Measurements from ENCODE around the gene GABRA4.

GABRA4 gene

DNA sequence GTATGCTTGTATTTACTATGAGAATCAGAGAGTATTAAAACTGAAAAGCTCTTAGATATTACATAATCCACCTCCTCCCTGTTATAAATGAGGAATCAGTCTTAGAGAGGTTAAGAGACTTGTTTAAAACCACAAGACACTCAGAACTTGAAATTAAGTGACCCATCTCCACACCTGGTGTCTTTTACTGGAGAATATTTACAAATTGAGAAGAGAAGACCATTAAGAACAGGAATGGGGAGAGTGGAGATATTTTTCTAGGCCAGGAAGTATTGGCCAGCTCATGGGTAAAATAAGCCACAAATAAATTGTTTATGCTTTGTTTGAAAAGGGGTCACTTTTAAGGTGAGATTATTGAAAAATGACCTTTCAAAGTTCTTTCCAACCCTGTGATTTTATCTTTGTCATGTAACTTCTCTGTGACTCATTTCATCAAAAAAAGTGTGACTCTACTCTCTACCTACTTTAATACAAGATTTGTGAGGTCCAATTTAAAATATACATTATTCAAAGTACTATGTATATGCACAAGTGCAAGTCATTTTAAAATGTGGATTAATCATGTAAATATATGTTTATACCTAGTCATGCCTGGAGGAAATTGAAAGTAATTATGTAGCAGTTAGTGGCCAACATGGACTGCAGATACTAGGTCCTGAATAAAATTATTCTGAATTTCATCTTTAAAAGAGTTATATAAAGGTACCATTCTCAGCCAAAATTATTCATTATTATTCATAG lies 68.4 kb downstream of the GABRA4 start:
- DNase-seq: no peak

DNA sequence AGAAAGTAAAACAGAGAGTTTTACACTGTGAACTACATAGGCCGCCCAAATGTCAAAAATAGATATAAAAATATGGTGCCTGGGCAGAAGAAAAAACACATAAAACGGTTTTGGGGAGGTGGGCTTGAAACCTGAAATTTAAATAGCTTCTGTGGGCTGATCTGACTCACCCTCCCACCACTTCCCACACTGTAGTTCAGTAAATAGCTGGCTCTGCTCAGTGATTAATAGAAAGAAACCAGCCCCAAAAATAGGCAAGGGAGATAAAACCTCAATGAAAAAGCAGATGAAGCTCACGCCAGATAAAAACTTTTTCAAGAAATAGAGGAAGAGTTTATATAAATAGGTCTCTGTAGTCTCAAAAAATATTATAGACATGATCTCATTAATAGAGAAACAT lies 71.2 kb downstream of the GABRA4 start:
- no peak for DNase-seq

DNA sequence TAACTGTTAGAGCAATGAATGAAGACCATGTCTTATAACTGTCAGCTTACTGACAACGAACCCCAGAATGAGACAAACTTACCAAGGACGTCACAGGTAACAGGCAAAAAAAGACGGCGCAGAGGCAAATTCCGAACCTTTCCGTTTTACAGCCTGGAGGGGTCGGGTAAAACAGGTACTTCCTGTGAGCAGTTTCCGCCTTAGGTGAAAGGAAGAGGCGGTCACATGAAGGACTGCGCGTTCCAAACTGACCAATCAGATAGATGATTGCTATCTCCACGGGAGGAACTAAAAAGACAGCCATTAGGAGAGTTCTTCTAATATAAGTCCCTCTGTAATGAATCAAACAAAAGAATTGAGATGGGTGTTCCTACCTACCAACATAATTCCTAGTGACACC lies 84.3 kb downstream of the GABRA4 start, which contains the start of gene COX7B2:
COX7B2 (minus strand) TSS at position 168 of the 400 bp plus-strand sequence. CDS start 174,053 bp downstream, outside the sequence.
- no peak for DNase-seq

DNA sequence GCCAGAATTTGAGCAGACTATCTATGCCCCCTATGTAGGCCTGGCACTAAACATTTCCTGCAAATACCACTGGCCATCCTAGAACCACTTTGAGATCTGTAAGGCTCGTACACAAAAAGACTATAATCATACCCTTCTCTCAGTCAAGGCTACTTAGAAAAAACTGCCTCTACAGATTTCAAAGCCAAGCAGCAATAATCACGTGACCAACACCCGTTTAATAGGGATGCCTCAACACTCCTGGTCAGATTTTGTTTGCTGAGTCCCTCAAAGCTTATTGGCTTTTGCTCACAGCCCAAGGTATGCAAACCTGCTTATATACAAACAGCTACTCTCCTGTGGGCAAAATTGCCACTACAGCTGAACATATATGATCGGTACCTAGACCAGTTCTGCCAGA lies 85.2 kb downstream of the GABRA4 start:
- DNase-seq: no peak

DNA sequence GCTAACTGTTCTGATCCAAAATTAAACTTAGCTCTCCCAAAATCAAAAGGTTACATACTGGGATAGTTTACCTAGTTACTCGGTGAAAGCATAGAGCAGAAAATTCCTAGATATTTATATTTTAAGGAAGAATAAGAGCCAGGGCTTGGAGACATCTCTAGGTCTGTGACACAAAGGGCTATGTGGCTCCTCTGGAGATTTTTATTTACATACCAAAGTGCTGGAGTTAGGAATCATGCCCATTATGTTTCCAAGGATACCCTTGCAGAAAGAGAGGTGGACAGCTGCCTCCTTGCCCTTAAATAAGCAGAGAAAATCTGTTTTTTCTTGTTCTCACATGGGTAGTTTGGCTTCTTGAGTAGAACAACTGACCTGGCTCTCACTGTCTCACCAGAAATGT lies 93.3 kb downstream of the GABRA4 start:
- DNase-seq: no peak

DNA sequence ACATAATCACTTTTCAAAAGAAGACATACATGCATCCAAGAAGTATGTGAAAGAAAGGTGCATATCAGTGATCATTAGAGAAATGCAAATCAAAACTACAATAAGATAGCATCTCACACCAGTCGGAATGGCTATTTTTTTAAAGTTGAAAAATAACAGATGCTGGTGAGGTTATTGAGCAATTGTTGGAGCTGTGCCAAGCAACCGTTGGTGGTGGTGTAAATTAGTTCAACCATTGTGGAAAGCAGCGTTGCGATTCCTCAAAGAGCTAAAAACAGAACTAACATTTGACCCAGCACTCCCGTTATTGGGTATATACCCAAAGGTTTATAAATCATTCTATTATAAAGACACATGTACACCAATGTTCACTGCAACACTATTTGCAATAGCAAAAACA lies 98.6 kb downstream of the GABRA4 start:
- no peak for DNase-seq

DNA sequence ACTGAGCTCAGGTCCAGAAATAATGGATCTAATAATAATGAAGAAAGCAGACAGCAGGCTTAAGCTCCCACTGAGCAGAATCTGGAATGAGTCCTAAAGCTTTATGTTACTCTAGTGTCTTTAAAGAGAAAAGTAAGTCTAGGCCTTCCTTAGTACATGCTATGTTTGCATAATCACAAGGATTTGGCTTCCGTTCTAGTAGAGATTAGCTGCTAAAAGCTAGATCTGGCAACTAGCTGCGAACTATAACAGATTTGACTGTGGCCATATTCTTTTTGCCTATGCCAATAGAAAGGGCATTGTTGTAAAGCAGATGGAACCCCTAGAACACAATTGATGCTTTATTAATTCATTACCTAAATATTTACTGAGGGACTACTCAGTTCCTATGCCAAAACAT lies 103.3 kb downstream of the GABRA4 start:
- no peak for DNase-seq

DNA sequence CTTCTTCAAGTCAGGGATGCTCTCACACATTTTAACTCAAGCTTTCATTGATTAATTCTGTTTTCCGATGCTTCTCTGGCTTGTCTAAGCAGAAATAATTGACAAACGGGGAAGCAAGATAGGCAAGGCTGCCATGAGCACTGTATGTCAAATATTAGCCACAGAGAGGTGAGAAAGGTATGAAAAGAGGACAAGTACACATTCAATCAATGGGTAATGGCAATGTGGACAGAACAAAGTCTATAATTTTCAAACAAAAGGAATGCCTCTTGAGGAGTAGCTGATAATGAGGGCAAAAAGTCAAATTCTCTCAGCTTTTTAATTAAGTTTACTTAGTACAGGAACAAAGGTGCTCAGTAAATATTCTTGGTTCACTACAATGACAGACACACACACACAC lies 104.0 kb downstream of the GABRA4 start:
- DNase-seq: no peak

DNA sequence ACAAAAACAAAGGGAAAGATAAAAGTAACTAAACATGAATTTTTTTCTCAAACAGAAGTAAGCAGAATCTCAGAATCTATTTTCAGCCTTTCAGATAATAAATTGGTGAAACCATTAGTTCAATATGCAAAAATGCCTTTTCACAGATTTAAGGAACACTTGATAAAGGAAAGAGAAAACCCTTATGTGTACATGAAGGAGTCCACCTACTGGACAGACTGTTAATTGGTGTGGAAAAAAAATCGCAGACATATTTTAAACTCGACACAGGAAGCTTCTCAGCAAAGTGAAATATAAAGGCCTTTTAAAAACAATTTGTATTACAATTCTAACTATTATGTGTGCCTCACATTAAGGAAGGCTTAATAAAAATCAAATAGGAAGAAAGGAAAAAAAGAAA lies 106.7 kb downstream of the GABRA4 start:
- DNase-seq: no peak

DNA sequence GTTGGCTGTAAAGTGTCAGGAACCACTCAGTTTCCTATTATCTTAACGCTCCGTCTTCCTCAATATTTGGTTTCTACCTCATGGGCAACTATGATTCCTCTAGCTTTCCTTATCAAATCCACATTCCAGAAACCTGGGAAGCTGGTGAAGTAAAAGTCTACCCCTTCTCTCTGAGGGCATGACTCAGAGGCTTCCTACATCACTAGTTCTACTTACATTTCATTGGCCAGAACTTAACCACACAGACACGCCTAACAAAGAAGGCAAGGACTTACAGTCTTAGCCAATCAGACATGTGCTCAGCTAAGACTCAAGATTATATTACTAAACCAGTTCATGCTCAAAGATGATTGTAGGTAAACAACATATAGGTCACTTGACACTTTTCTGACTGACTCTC lies 114.7 kb downstream of the GABRA4 start:
- DNase-seq: no peak

DNA sequence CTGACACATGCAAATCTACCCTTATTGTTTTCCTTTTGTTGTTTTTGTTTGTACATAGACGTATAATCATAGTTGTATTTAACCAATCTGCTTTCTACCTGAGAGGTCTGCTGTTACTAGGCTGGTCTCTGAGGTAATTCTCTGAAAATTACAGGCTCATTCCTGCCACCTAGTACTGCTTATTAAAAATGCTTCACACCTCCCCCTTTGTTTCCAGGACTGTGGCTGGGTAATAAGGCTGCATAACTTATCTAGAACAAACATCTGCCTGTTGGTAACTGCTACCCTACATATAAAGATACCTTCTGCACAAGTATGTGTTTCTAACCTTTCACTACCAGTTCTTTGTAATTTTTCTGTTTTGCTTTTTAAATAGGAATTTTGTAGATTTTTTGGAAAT lies 118.6 kb downstream of the GABRA4 start:
- no peak for DNase-seq

DNA sequence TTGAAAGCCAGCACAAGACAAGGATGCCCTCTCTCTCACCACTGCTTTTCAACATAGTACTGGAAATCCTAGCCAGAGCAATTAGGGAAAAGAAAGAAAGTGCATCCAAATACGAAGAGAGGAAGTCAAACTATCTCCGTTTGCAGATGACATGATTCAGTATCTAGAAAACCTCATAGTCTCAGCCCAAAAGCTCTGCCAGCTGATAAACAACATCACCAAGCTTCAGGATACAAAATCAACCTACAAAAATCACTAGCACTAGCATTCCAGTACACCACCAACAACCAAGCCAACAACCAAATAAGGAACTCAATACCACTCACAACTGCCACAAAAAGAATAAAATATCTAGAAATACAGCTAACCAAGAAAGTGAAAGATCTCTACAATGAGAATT lies 123.0 kb downstream of the GABRA4 start:
- DNase-seq: no peak

All from CD4-positive, alpha-beta T cell treated with Interleukin-17A for 1 hour (primary cell).